ENCODE results near the gene ZNF205. TPM values are rescaled to one million over a fixed set of nuclear protein-coding genes. Genes with fewer than 3 reads are reported as not detected.
"Not testable (repeated sequence)": the region's sequence is repeated elsewhere in the genome, so short reads cannot be mapped to it uniquely, and the experiment has no call there.

Gene ZNF205
- total and polyA plus RNA-seq, 5 donors: 6.4 to 10.9 (median 9.9) TPM

DNA sequence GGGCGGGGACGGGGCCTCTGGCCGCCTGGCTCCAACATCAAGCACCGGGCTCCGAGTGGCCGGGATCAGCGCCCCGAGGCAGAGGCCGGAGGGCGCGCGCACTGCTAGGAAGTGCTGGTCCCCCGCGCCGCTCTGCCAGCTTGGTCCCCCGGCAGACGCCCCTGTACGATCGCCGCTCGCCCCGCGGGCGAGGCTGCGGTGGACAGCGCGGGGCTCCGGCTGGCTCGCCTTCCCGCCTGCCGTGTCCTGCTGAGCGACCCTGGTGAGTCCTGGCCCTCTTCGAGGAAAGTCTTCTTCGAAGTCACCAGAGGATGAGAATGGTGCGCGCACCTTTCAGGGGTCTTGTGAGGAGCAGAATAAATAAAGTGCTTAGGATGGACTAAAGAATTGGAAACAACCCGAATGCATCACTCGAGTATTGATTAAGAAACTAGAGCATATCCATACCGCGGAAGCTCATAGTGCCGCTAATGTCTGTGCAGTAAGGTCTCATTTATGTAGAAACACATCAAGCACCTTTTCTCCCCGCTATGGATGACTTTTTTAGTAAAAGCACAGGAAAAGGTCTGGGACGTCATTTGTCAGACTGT is 22.8 kb downstream of the ZNF205 start:
- H3K4me3 ChIP-seq (ENCODE audit: low read length): peak overlapping the region; percentile 91
- WGBS: under 1% methylated on average over 43 of the region's 43 CpGs
- no peak for DNase-seq
- H3K27ac ChIP-seq (ENCODE audit: low read length): peak overlapping the region; percentile 75
- no peaks in the 10 kb centered on the region for H3K27me3 ChIP-seq (ENCODE audit: control insufficient read depth, insufficient read depth)
- ATAC-seq: no peak
- intact Hi-C loops (cut with DNase I): no loop called here
- no peaks in the 10 kb centered on the region for H3K9me3 ChIP-seq (ENCODE audit: control insufficient read depth, low read length)
- H3K4me1 ChIP-seq (ENCODE audit: control insufficient read depth, insufficient read depth, low read length): peaks cover 3% of the 10 kb centered on the region

DNA sequence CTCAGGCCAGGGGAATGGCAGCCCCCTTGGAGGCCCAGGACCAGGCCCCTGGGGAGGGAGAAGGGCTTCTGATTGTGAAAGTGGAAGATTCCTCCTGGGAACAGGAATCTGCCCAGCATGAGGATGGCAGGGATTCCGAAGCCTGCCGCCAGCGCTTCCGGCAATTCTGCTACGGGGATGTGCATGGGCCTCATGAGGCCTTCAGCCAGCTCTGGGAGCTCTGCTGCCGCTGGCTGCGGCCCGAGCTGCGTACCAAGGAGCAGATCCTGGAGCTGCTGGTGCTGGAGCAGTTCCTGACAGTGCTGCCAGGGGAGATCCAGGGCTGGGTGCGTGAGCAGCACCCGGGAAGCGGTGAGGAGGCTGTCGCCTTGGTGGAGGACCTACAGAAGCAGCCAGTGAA is 24.9 kb downstream of the ZNF205 start:
- intact Hi-C loops (cut with DNase I): no loop called here
- Histone ChIP-seq H3K27ac (ENCODE audit: low read length) (no peak overlapping the region), H3K27me3 (ENCODE audit: control insufficient read depth, insufficient read depth) (no peaks in the 10 kb centered on the region), H3K4me3 (ENCODE audit: low read length) (no peak overlapping the region), H3K9me3 (ENCODE audit: control insufficient read depth, low read length) (no peaks in the 10 kb centered on the region), H3K4me1 (ENCODE audit: control insufficient read depth, insufficient read depth, low read length) (peaks cover 3% of the 10 kb centered on the region)
- 94% methylated on average over 13 of the region's 13 CpGs for WGBS
- peak; percentile 10 to 58 (median 47) for DNase-seq
- no peak for ATAC-seq

DNA sequence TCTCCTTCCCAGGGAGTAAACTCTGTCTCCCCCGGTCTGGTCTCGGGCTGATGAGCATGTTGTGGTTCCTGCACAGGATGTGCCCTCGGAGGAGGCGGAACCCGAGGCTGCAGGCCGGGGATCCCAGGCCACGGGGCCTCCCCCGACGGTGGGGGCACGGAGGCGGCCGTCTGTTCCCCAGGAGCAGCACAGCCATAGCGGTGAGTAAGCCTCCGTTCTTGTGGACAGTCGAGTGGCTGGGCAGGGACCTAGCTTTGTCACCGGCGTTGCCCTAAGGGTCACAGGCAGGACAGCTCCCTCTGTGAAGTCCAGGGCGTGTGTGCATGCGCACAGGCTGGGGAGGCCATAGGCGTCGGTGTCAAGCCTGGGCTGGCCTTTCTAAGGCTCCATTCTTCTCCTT is 26.0 kb downstream of the ZNF205 start:
- peaks cover 3% of the 10 kb centered on the region for H3K4me1 ChIP-seq (ENCODE audit: control insufficient read depth, insufficient read depth, low read length)
- ATAC-seq (no peak), DNase-seq (peak in 2 of 3 donors; percentile 10 to 49)
- H3K9me3 ChIP-seq (ENCODE audit: control insufficient read depth, low read length): no peaks in the 10 kb centered on the region
- 83% methylated on average over 21 of the region's 21 CpGs for WGBS
- H3K27me3 ChIP-seq (ENCODE audit: control insufficient read depth, insufficient read depth): no peaks in the 10 kb centered on the region
- H3K27ac ChIP-seq (ENCODE audit: low read length): no peak overlapping the region
- intact Hi-C loops (cut with DNase I): no loop called here
- H3K4me3 ChIP-seq (ENCODE audit: low read length): no peak overlapping the region

DNA sequence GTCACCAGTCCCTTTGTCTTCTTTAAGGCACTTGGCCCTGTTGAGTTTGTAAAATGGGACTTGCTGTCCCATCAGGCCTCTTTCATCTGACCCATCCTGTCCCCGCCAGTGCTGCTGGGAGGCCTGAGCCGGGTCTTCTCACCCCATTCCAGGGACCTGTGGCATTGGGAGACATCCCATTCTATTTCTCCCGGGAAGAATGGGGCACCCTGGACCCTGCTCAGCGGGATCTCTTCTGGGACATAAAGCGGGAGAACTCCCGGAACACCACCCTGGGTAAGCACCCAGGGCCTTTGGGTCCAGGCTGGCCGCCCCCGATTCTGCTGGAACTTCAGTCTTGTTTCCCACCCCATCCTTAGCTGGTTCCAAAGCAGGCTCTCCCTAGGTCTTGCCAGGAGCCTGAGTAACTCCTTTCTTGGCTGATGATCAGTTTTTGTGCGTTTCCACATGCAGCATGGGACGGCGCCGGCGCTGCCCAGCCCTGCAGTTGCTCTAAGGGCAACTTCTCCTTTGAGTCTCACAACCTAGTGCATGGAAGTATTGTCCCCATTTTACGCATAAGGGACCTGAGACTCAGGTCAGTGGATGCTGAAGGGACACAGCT is 26.5 kb downstream of the ZNF205 start:
- WGBS: 87% methylated on average over 14 of the region's 14 CpGs
- Histone ChIP-seq H3K4me3 (ENCODE audit: low read length) (no peak overlapping the region), H3K4me1 (ENCODE audit: control insufficient read depth, insufficient read depth, low read length) (peaks cover 5% of the 10 kb centered on the region), H3K27me3 (ENCODE audit: control insufficient read depth, insufficient read depth) (no peaks in the 10 kb centered on the region), H3K9me3 (ENCODE audit: control insufficient read depth, low read length) (no peaks in the 10 kb centered on the region), H3K27ac (ENCODE audit: low read length) (no peak overlapping the region)
- no peak for ATAC-seq
- DNase-seq: no peak
- intact Hi-C loops (cut with DNase I): no loop called here

DNA sequence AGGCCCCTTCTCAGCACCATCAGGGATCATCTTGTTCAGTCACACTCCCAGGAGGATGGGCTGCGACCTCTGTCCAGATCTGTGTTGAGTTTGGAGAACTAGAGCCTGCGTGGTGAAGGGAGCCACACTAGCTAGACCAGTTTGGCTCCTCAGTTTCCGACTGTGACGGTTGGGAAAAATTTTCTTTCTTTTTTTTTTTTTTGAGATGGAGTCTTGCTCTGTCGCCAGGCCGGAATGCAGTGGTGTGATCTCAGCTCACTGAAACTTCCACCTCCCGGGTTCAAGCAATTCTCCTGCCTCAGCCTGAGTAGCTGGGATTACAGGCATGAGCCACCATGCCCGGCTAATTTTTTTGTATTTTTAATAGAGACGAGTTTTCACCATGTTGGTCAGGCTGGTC is 27.2 kb downstream of the ZNF205 start:
- 91% methylated on average over 9 of the region's 9 CpGs for WGBS
- H3K4me3 ChIP-seq (ENCODE audit: low read length); H3K27ac ChIP-seq (ENCODE audit: low read length); intact Hi-C loops (cut with DNase I); H3K27me3 ChIP-seq (ENCODE audit: control insufficient read depth, insufficient read depth); ATAC-seq; DNase-seq; H3K9me3 ChIP-seq (ENCODE audit: control insufficient read depth, low read length); H3K4me1 ChIP-seq (ENCODE audit: control insufficient read depth, insufficient read depth, low read length): not testable (repeated sequence)

DNA sequence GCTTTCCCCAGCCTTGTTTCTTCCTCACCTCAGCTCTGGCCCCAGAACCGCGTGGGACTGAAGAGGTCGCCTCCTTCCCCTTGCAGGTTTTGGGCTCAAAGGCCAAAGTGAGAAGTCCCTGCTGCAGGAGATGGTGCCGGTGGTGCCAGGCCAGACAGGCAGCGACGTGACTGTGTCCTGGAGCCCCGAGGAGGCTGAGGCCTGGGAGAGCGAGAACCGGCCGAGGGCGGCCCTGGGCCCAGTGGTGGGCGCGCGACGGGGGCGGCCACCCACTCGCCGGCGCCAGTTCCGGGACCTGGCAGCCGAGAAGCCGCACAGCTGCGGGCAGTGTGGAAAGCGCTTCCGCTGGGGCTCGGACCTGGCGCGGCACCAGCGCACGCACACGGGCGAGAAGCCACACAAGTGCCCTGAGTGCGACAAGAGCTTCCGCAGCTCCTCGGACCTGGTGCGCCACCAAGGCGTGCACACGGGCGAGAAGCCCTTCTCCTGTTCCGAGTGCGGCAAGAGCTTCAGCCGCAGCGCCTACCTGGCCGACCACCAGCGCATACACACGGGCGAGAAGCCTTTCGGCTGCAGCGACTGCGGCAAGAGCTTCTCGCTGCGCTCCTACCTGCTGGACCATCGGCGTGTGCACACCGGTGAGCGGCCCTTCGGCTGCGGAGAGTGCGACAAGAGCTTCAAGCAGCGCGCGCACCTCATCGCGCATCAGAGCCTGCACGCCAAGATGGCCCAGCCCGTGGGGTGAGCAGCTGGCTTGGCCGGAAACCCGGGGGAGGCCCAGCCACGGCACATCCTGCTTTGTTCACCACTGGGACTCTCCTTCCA is 28.4 kb downstream of the ZNF205 start:
- WGBS: 94% methylated on average over 69 of the region's 69 CpGs
- Histone ChIP-seq H3K27me3 (ENCODE audit: control insufficient read depth, insufficient read depth) (no peaks in the 10 kb centered on the region), H3K9me3 (ENCODE audit: control insufficient read depth, low read length) (no peaks in the 10 kb centered on the region), H3K4me3 (ENCODE audit: low read length) (no peak overlapping the region), H3K4me1 (ENCODE audit: control insufficient read depth, insufficient read depth, low read length) (peaks cover 4% of the 10 kb centered on the region), H3K27ac (ENCODE audit: low read length) (no peak overlapping the region)
- ATAC-seq: no peak
- intact Hi-C loops (cut with DNase I): no loop called here
- peak in 2 of 3 donors; percentile 10 to 35 for DNase-seq

DNA sequence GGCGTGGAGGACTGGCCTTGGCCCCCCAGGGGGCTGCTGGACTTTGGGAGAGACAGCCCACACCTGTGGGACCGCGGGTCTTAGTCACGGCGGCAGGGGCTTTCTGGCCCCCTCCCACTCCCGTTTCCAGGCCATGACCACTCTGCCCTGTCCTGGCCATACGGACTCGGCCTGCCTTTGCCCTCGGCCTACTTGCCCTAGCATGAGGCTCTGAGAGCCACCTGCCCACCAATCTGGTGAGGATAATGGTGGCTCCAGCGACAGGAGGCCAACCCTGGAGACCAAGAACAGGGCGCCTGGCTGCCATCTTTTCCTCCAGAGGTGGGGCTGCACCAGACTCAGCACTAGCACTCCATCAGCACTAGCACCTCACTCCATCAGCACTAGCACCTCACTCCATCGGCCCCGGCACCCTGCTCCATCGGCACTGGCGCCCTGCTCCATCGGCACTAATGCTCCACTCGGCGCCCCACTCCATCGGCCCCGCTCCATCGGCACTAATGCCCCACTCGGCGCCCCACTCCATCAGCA is 29.5 kb downstream of the ZNF205 start:
- Histone ChIP-seq H3K27ac (ENCODE audit: low read length) (no peak overlapping the region), H3K4me3 (ENCODE audit: low read length) (no peak overlapping the region), H3K4me1 (ENCODE audit: control insufficient read depth, insufficient read depth, low read length) (peaks cover 2% of the 10 kb centered on the region), H3K27me3 (ENCODE audit: control insufficient read depth, insufficient read depth) (no peaks in the 10 kb centered on the region), H3K9me3 (ENCODE audit: control insufficient read depth, low read length) (no peaks in the 10 kb centered on the region)
- peak in 1 of 3 donors; percentile 52 for DNase-seq
- intact Hi-C loops (cut with DNase I): no loop called here
- no peak for ATAC-seq
- WGBS: 94% methylated on average over 23 of the region's 23 CpGs

DNA sequence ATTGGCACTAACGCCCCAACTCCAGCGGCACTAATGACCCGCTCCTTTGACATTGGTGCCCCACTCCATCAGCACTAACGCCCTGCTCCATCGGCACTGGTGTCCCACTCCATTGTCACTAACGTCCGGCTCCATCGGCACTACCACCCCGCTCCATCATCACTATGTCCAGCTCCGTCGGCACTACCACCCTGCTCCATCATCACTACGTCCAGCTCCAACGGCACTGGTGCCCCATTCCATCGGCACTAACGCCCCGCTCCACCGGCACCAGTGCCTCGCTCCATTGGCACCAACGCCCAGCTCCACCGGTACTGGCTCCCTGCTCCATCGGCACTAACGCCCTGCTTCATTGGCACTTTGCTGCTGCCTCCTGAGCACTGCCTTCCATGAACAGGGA is 29.9 kb downstream of the ZNF205 start:
- Histone ChIP-seq H3K27me3 (ENCODE audit: control insufficient read depth, insufficient read depth) (no peaks in the 10 kb centered on the region), H3K9me3 (ENCODE audit: control insufficient read depth, low read length) (no peaks in the 10 kb centered on the region), H3K4me3 (ENCODE audit: low read length) (no peak overlapping the region), H3K4me1 (ENCODE audit: control insufficient read depth, insufficient read depth, low read length) (peaks cover 2% of the 10 kb centered on the region), H3K27ac (ENCODE audit: low read length) (no peak overlapping the region)
- 94% methylated on average over 22 of the region's 22 CpGs for WGBS
- intact Hi-C loops (cut with DNase I): no loop called here
- DNase-seq (peak in 2 of 3 donors; percentile 9 to 43), ATAC-seq (no peak)

DNA sequence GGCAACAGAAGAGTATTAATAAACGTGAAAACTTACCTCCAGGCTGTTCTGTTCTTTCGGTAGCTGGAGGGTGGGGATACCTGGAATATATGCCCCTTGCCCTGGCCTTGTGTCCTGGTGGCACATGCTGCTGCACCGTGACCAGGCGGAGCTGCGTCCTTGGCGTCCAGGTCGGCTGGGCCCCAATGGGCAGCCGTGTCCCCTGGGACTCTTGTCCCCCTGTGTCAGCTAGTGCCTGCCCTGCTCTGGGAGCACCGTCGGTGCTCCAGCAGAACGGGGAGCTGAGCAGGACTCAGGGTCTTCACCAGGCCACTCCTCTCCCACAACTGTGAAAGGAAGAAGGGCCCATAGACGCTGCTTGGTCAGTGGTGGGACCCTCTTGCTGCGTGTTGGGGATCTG is 30.4 kb downstream of the ZNF205 start:
- WGBS: 87% methylated on average over 13 of the region's 13 CpGs
- Histone ChIP-seq H3K4me3 (ENCODE audit: low read length) (no peak overlapping the region), H3K4me1 (ENCODE audit: control insufficient read depth, insufficient read depth, low read length) (peaks cover 2% of the 10 kb centered on the region), H3K27ac (ENCODE audit: low read length) (peak overlapping the region; percentile 86), H3K27me3 (ENCODE audit: control insufficient read depth, insufficient read depth) (no peaks in the 10 kb centered on the region), H3K9me3 (ENCODE audit: control insufficient read depth, low read length) (no peaks in the 10 kb centered on the region)
- ATAC-seq (no peak), DNase-seq (peak in 2 of 3 donors; percentile 11 to 55)
- intact Hi-C loops (cut with DNase I): no loop called here

DNA sequence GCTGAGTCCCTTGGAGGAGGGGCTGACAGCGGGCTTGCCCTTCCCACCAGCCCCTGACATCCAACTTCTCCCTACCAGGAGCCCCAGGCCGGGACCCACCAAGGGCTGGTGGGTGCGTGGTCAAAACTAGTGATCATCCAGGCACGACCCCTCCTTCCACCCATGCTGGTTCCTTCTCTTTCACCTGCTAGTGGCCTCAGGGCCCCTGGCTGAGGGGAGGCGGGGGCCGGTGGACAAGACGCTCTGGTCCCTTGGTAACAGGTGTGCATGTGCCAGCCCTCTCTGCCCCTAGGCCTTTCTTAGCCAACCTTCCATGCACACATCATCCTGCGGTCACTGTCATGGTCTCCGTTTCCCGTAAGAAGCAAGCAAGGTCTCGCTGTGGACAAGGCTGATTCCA is 30.8 kb downstream of the ZNF205 start:
- peaks cover 2% of the 10 kb centered on the region for H3K4me1 ChIP-seq (ENCODE audit: control insufficient read depth, insufficient read depth, low read length)
- H3K27ac ChIP-seq (ENCODE audit: low read length): peak overlapping the region; percentile 86
- no peak for ATAC-seq
- 89% methylated on average over 11 of the region's 11 CpGs for WGBS
- H3K27me3 ChIP-seq (ENCODE audit: control insufficient read depth, insufficient read depth): no peaks in the 10 kb centered on the region
- intact Hi-C loops (cut with DNase I): no loop called here
- DNase-seq: peak in 2 of 3 donors; percentile 7 to 60
- no peaks in the 10 kb centered on the region for H3K9me3 ChIP-seq (ENCODE audit: control insufficient read depth, low read length)
- no peak overlapping the region for H3K4me3 ChIP-seq (ENCODE audit: low read length)
